Activated CD4-positive, alpha-beta T cell treated with anti-CD3 and anti-CD28 coated beads for 36 hours (primary cell): Measurements from ENCODE around the gene CISD3. TPM values are rescaled to one million over a fixed set of nuclear protein-coding genes. Genes with fewer than 3 reads are reported as not detected.

Source experiments
- ATAC-seq: fragments of 200-7000 bp; cut with Tn5 transposase; one replicate; pipeline ENCODE4 v1.10.0; 2021; ENCODE audit warnings: mild to moderate bottlenecking, moderate library complexity
- CTCF ChIA-PET: fragments of 350-600 bp; sonication (Branson Sonifier 250); formaldehyde crosslinking; loops from one replicate; lab custom pipeline; 2021; ENCODE audit warnings: antibody characterized with exemption; lab: Charles Lee
- POLR2A ChIA-PET: fragments of 350-600 bp; sonication (Branson Sonifier 250); formaldehyde crosslinking; loops from one replicate; lab custom pipeline; 2021; ENCODE audit warnings: antibody characterized with exemption, inconsistent platforms; lab: Charles Lee
- DNase-seq: peaks from one replicate; pipeline ENCODE4 v3.0.0-alpha.2; 2020
- H3K27ac Mint-ChIP-seq: one replicate; pipeline ENCODE4 v1.8.0; 2021; ENCODE audit warnings: mixed read lengths
- H3K27me3 Mint-ChIP-seq: one replicate; pipeline ENCODE4 v1.8.0; 2021; ENCODE audit warnings: mixed read lengths
- H3K36me3 Mint-ChIP-seq: one replicate; pipeline ENCODE4 v1.8.0; 2021; ENCODE audit warnings: low read depth, mixed read lengths
- H3K4me1 Mint-ChIP-seq: one replicate; pipeline ENCODE4 v1.8.0; 2021; ENCODE audit warnings: mixed read lengths
- H3K4me3 Mint-ChIP-seq: one replicate; pipeline ENCODE4 v1.8.0; 2021; ENCODE audit warnings: mild to moderate bottlenecking, moderate library complexity, mixed read lengths
- H3K9me3 Mint-ChIP-seq: one replicate; pipeline ENCODE4 v1.8.0; 2021; ENCODE audit warnings: low read depth, mixed read lengths
- intact Hi-C, 2 experiments: fragments of 100-400 bp; cut with DNase I in 1 of 2; cut with micrococcal nuclease in 1 of 2; formaldehyde crosslinking; loops; one replicate each; pipeline versions ENCODE4 v1.14.2 to v1.15.1; 2022 to 2024; cut with DNase I, micrococcal nuclease
- microRNA-seq: library from miRNA; unstranded; fragments of <30 nt; microRNA quantifications from one replicate; pipeline ENCODE4 v1.2.0, GENCODE V29; 2021; ENCODE audit warnings: borderline replicate concordance
- total RNA-seq, 2 experiments: library from RNA; stranded (reverse); gene quantifications; one replicate each; pipeline ENCODE4 v1.2.3, GENCODE V29; 2021

The CISD3 gene
- total RNA-seq, 2 experiments from 2014 or later, result 49.4 to 58.6 TPM

- ChIA-PET POLR2A (no interaction called here), CTCF (interaction anchor here (0.6 to 0.7 kb wide), 2 partner anchors 111 to 438 kb away, joined by 3 read pairs; no protein-coding TSS in a partner anchor)
- peaks cover 33% of the 10 kb centered on the region for H3K36me3 Mint-ChIP-seq
Measured at GRCh38 chr17:38779965-38780752, 50.0 kb downstream of the CISD3 start.

GRCh38 chr17:38783227-38783626 is 53.1 kb downstream of the CISD3 start:
- Mint-ChIP-seq H3K27me3 (no peaks in the 10 kb centered on the region), H3K9me3 (no peaks in the 10 kb centered on the region), H3K4me1 (no peaks in the 10 kb centered on the region), H3K27ac (no peak overlapping the region), H3K4me3 (no peak overlapping the region), H3K36me3 (peaks cover 32% of the 10 kb centered on the region)
- intact Hi-C loops, result no loop called here
- ChIA-PET POLR2A (interaction anchor here (0.6 kb wide), 1 partner anchor 76 kb away, joined by 4 read pairs; no protein-coding TSS in a partner anchor), CTCF (no interaction called here)
- DNase-seq (no peak), ATAC-seq (no peak)

More at GRCh38 chr17:38779965-38780752, 50.0 kb downstream of the CISD3 start:
- H3K27ac Mint-ChIP-seq, result no peak overlapping the region
- H3K4me3 Mint-ChIP-seq, result no peak overlapping the region
- no peaks in the 10 kb centered on the region for H3K27me3 Mint-ChIP-seq
- no peaks in the 10 kb centered on the region for H3K9me3 Mint-ChIP-seq
- DNase-seq (no peak), ATAC-seq (no peak)
- intact Hi-C loops, result no loop called here
- H3K4me1 Mint-ChIP-seq, result no peaks in the 10 kb centered on the region

Small RNA genes lying within 50 kb of the gene (microRNA-seq; reads per million reads assigned to microRNA genes)
- gene MIR4726 (3.5 reads per million, percentile 3 among the genes with 10 or more reads in this experiment), gene MIR4734 (not detected)

Other genes with a start within 250 kb of the CISD3 start
- under 1 TPM; 0.72 to 0.73 TPM for gene SRCIN1, start 124.4 kb upstream of the CISD3 start, total RNA-seq
- gene EPOP, start 55.4 kb upstream of the CISD3 start, total RNA-seq, result 10 to 100 TPM; 31.8 to 37.3 TPM
- gene MLLT6, start 25.1 kb upstream of the CISD3 start, total RNA-seq, result 100 to 1,000 TPM; 168 to 174 TPM
- 1 to 10 TPM; 1.6 to 1.7 TPM for gene PCGF2, start 18.0 kb downstream of the CISD3 start, total RNA-seq
- gene PSMB3, start 22.4 kb downstream of the CISD3 start, total RNA-seq, result 100 to 1,000 TPM; 337 to 396 TPM
- 10 to 100 TPM; 36.3 to 41.6 TPM for gene PIP4K2B, start 69.2 kb downstream of the CISD3 start, total RNA-seq
- 10 to 100 TPM; 23.3 to 24.0 TPM for gene CWC25, start 95.0 kb downstream of the CISD3 start, total RNA-seq
- gene RPL23, start 123.4 kb downstream of the CISD3 start, total RNA-seq, result 1,000 to 10,000 TPM; 1,886 to 1,896 TPM
- gene LASP1, start 139.7 kb downstream of the CISD3 start, total RNA-seq, result 100 to 1,000 TPM; 119 to 144 TPM
- under 1 TPM; 0.11 to 0.16 TPM for gene FBXO47, start 237.1 kb downstream of the CISD3 start, total RNA-seq